Mesenchymal stem cell (in vitro differentiated cells and primary cell): ENCODE data around the gene TLX3.

ENCODE experiments used
- DNase-seq: peaks from one replicate; pipeline ENCODE4 v3.0.0-alpha.2; 2013
- H2AFZ ChIP-seq: one replicate; pipeline ENCODE4 v1.6.1; 2013; ENCODE audit warnings: low read depth, mild to moderate bottlenecking, control low read depth, inconsistent platforms, low read length, moderate library complexity
- H2AK5ac ChIP-seq: 2 replicates; pipeline ENCODE4 v1.6.1; 2013; ENCODE audit warnings: low read length, moderate library complexity, mild to moderate bottlenecking, inconsistent platforms; ENCODE audit not compliant: severe bottlenecking
- H2BK120ac ChIP-seq: one replicate; pipeline ENCODE4 v1.6.1; 2013; ENCODE audit warnings: low read depth, mild to moderate bottlenecking, inconsistent platforms, low read length, moderate library complexity
- H2BK12ac ChIP-seq, 2 experiments: one replicate each; pipeline ENCODE4 v1.6.1; 2013; ENCODE audit warnings: inconsistent platforms in 2 of 2, low read length in 2 of 2, mild to moderate bottlenecking in 2 of 2, moderate library complexity in 2 of 2, control low read depth in 1 of 2
- H2BK15ac ChIP-seq: one replicate; pipeline ENCODE4 v1.6.1; 2013; ENCODE audit warnings: mild to moderate bottlenecking, low read depth, inconsistent platforms; ENCODE audit not compliant: poor library complexity, severe bottlenecking
- H2BK5ac ChIP-seq: 2 replicates; pipeline ENCODE4 v1.6.1; 2013; ENCODE audit warnings: low read depth, mild to moderate bottlenecking, low read length, control low read depth, inconsistent platforms; ENCODE audit not compliant: poor library complexity, severe bottlenecking
- H3K14ac ChIP-seq, 2 experiments: one replicate each; pipeline ENCODE4 v1.6.1; 2013; ENCODE audit warnings: inconsistent platforms in 2 of 2, low read length in 2 of 2, control low read depth in 1 of 2, mild to moderate bottlenecking in 1 of 2, moderate library complexity in 1 of 2
- H3K18ac ChIP-seq, 2 experiments: one replicate each; pipeline ENCODE4 v1.6.1; 2013; ENCODE audit warnings: inconsistent platforms in 2 of 2, low read length in 2 of 2, control low read depth in 1 of 2, low read depth in 1 of 2, mild to moderate bottlenecking in 1 of 2
- H3K23ac ChIP-seq, 2 experiments: one replicate each; pipeline ENCODE4 v1.6.1; 2013; ENCODE audit warnings: inconsistent platforms in 2 of 2, low read length in 2 of 2, mild to moderate bottlenecking in 2 of 2, moderate library complexity in 2 of 2, control low read depth in 1 of 2
- H3K27ac ChIP-seq: 2 replicates; pipeline ENCODE4 v1.5.1; 2013; ENCODE audit warnings: mild to moderate bottlenecking, moderate library complexity, low read length, control low read depth, inconsistent platforms; ENCODE audit not compliant: poor library complexity, severe bottlenecking
- H3K27me3 ChIP-seq, 2 experiments: 2 replicates each; pipeline versions ENCODE4 v1.6.1 to v1.7.0; 2013; ENCODE audit warnings: low read length in 2 of 2, mild to moderate bottlenecking in 2 of 2, moderate library complexity in 2 of 2, control low read depth in 1 of 2, inconsistent platforms in 1 of 2; ENCODE audit not compliant: control insufficient read depth in 1 of 2, insufficient read depth in 1 of 2
- H3K36me3 ChIP-seq, 2 experiments: 2 replicates each; pipeline versions ENCODE4 v1.6.1 to v1.7.0; 2013; ENCODE audit warnings: low read length in 2 of 2, control low read depth in 1 of 2, inconsistent platforms in 1 of 2, low read depth in 1 of 2, mild to moderate bottlenecking in 1 of 2; ENCODE audit not compliant: insufficient read depth in 2 of 2, control insufficient read depth in 1 of 2
- H3K4ac ChIP-seq, 2 experiments: one replicate each; pipeline ENCODE4 v1.6.1; 2013; ENCODE audit warnings: inconsistent platforms in 2 of 2, low read length in 2 of 2, mild to moderate bottlenecking in 2 of 2, moderate library complexity in 2 of 2, control low read depth in 1 of 2, low read depth in 1 of 2
- H3K4me1 ChIP-seq: 2 replicates; pipeline ENCODE4 v1.6.1; 2013; ENCODE audit warnings: low read depth, low read length, control low read depth; ENCODE audit not compliant: control insufficient read depth, insufficient read depth
- H3K4me2 ChIP-seq: 2 replicates; pipeline ENCODE4 v1.6.1; 2013; ENCODE audit warnings: low read length, mild to moderate bottlenecking, inconsistent platforms; ENCODE audit not compliant: poor library complexity, severe bottlenecking
- H3K4me3 ChIP-seq, 2 experiments: 2 replicates each; pipeline versions ENCODE4 v1.5.1 to v1.7.0; 2013; ENCODE audit warnings: low read length in 2 of 2, mild to moderate bottlenecking in 2 of 2, control low read depth in 1 of 2, low read depth in 1 of 2; ENCODE audit not compliant: insufficient read depth in 1 of 2
- H3K79me1 ChIP-seq: replicated peaks from 2 replicates; pipeline ENCODE4 v1.6.1; 2013; ENCODE audit warnings: mild to moderate bottlenecking, control low read depth, low read length, inconsistent platforms; ENCODE audit not compliant: poor library complexity, severe bottlenecking
- H3K9ac ChIP-seq: 2 replicates; pipeline ENCODE4 v1.7.0; 2013; ENCODE audit warnings: mild to moderate bottlenecking, low read length, moderate library complexity
- H3K9me3 ChIP-seq: 2 replicates; pipeline ENCODE4 v1.7.0; 2013; ENCODE audit warnings: mild to moderate bottlenecking, low read length; ENCODE audit not compliant: control insufficient read depth
- H4K8ac ChIP-seq: one replicate; pipeline ENCODE4 v1.6.1; 2013; ENCODE audit warnings: inconsistent platforms, mild to moderate bottlenecking, low read length, moderate library complexity
- H4K91ac ChIP-seq: one replicate; pipeline ENCODE4 v1.6.1; 2013; ENCODE audit warnings: mild to moderate bottlenecking, low read length, inconsistent platforms
- WGBS: methylation state at CpG from one replicate; pipeline ENCODE4 v1.1.7; 2013; ENCODE audit warnings: mixed read lengths; 5-methylcytosine and 5-hydroxymethylcytosine counted together

Gene TLX3

DNA sequence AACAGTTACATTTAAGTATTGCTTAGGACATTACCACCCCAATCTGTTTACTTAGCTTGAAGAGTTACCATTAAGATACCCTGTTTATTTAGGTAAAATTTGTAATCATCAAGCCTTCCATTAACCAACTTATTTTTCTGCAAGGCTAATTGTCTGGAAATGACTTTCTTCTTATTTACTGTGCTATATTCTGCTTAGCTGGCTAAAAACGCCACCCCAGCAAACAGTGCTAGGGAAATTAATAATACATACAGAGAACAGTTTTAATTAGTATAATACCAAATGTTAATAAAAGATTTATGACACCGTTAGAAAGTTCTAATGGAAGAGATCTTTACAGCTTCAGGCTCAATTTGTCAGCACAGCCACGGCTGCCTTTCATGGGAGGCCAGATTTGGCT is 14.0 kb downstream of the TLX3 start:
- Histone ChIP-seq H3K27me3 (peaks cover 67 to 92% of the 10 kb centered on the region in 2 experiments), H3K4me2 (no peak overlapping the region), H4K91ac (no peak overlapping the region), H3K4me3 (no peak overlapping the region), H2AK5ac (no peak overlapping the region), H2BK5ac (no peak overlapping the region), H3K9me3 (no peaks in the 10 kb centered on the region), H3K23ac (no peak overlapping the region), H4K8ac (no peak overlapping the region), H3K4ac (no peak overlapping the region), H2BK15ac (no peak overlapping the region), H3K36me3 (no peaks in the 10 kb centered on the region), H3K27ac (no peak overlapping the region), H3K18ac (no peak overlapping the region), H3K79me1 (no peaks in the 10 kb centered on the region), H2AFZ (no peak overlapping the region), H3K4me1 (no peaks in the 10 kb centered on the region), H2BK12ac (no peak overlapping the region), H3K9ac (no peak overlapping the region), H2BK120ac (no peak overlapping the region), H3K14ac (no peak overlapping the region)
- 62% methylated on average over 2 of the region's 3 CpGs for WGBS
- DNase-seq = no peak

DNA sequence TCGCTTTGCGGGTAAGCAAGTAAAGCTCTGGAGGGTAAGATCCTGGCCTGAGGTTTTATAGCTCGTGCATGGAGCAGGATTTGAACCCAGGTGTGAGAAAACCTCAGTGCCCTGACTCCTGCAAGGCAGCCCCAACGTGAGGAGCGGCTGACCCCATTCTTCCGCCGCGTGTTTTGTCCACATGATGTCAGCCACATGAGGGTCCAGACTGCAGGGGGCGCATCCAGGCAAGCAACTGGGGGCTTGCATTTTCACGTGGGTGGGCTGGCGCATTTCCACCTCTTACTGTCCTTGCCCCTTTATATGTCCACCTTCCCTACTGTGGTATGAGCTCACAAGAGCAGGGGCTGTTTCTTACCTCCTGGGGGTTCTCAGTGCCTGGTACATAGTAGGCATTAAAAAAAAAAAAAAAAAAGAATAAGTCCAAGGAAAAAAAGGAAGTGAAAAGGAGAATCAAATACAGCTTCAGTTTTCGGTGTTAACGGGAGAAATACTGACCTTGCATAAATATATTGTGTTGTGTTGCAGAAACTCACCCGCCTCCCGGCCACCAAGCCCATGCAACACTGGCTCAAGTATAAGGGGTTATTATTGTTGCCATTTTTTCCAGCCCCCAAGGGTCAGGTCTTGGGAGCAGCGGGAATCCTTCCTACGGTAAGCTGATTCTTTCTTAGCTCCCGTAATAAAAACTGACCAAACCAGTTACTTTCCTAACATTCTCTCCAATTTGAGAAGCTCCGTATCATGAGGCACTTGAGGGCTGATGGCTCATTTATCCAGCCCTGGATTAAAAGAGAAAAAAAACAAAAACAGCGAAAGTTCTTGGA is 15.0 kb downstream of the TLX3 start:
- H4K8ac ChIP-seq = no peak overlapping the region
- no peak overlapping the region for H2BK15ac ChIP-seq
- WGBS = 50% methylated on average over 18 of the region's 20 CpGs

DNA sequence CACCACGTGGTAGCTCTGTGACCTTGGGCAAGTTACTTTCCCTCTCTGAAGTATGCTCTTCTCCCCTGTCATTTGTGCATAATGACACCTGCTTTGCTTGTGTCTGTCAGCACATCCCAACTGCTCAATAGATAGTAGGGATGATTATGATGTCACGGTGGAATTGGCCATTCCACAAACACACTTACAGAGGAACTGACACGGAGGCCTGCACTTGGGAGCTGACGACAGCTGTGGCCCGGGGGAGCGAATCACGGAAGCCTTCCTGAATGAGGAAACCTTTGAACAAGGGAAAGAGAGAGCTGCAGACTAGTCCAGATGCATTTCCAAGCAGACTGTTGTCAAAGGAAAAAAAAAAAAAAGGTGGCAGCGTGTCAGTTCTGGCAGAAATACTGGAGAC is 21.0 kb downstream of the TLX3 start:
- no peaks in the 10 kb centered on the region for H3K9me3 ChIP-seq
- no peaks in the 10 kb centered on the region for H3K4me1 ChIP-seq
- no peaks in the 10 kb centered on the region for H3K36me3 ChIP-seq
- H2AFZ ChIP-seq = no peak overlapping the region
- no peak overlapping the region for H3K4ac ChIP-seq
- 78% methylated on average over 7 of the region's 8 CpGs for WGBS
- no peak overlapping the region for H2BK15ac ChIP-seq
- peaks cover 38 to 57% of the 10 kb centered on the region in 2 experiments for H3K27me3 ChIP-seq
- H4K8ac ChIP-seq = no peak overlapping the region
- no peak overlapping the region for H3K27ac ChIP-seq
- H2BK5ac ChIP-seq = no peak overlapping the region
- no peak overlapping the region for H3K4me3 ChIP-seq
- H3K14ac ChIP-seq = no peak overlapping the region
- H2BK12ac ChIP-seq = no peak overlapping the region
- H3K18ac ChIP-seq = no peak overlapping the region
- no peak overlapping the region for H3K9ac ChIP-seq
- H2BK120ac ChIP-seq = no peak overlapping the region
- no peak overlapping the region for H3K23ac ChIP-seq
- no peak for DNase-seq
- no peaks in the 10 kb centered on the region for H3K79me1 ChIP-seq
- H3K4me2 ChIP-seq = no peak overlapping the region
- H2AK5ac ChIP-seq = no peak overlapping the region
- no peak overlapping the region for H4K91ac ChIP-seq

More for the DNA sequence above, 15.0 kb downstream of the TLX3 start:
- no peaks in the 10 kb centered on the region for H3K79me1 ChIP-seq
- no peak overlapping the region for H2BK5ac ChIP-seq
- no peak overlapping the region for H4K91ac ChIP-seq
- DNase-seq = no peak
- no peak overlapping the region for H3K18ac ChIP-seq
- no peak overlapping the region for H2AK5ac ChIP-seq
- no peak overlapping the region for H3K4ac ChIP-seq
- peaks cover 65 to 91% of the 10 kb centered on the region in 2 experiments for H3K27me3 ChIP-seq
- no peak overlapping the region for H2BK120ac ChIP-seq
- no peaks in the 10 kb centered on the region for H3K9me3 ChIP-seq
- H3K36me3 ChIP-seq = no peaks in the 10 kb centered on the region
- no peak overlapping the region for H3K9ac ChIP-seq
- no peak overlapping the region for H3K14ac ChIP-seq
- H2BK12ac ChIP-seq = no peak overlapping the region
- H2AFZ ChIP-seq = no peak overlapping the region
- H3K4me1 ChIP-seq = no peaks in the 10 kb centered on the region
- H3K4me3 ChIP-seq = no peak overlapping the region
- H3K4me2 ChIP-seq = no peak overlapping the region
- H3K23ac ChIP-seq = no peak overlapping the region
- H3K27ac ChIP-seq = no peak overlapping the region

DNA sequence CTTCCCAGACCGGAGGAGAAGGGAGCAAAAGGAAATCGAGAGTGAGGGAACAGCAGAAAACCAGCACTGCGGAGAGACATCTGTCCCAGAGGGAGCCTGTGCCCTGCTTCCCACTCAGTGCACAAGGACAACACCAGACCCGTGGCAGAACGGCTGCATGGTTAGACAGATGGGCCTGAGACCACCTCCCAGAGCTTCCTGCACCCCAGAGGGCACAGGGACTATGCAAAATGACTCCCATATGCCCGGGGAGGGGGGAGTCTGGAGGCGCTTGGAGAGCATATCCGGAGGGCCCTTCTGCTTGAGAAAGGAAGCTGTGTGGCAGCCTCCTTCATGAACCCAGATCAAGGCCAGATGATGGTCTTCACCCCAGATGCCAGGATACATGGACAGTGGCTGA is 26.6 kb downstream of the TLX3 start:
- no peak overlapping the region for H3K27ac ChIP-seq
- no peak overlapping the region for H2AFZ ChIP-seq
- no peak overlapping the region for H3K9ac ChIP-seq
- peaks cover 1% of the 10 kb centered on the region for H3K4me1 ChIP-seq
- H3K4ac ChIP-seq = no peak overlapping the region
- H3K27me3 ChIP-seq = peaks cover 39 to 44% of the 10 kb centered on the region in 2 experiments
- no peak overlapping the region for H3K14ac ChIP-seq
- no peak overlapping the region for H2BK15ac ChIP-seq
- no peak overlapping the region for H4K91ac ChIP-seq
- no peak overlapping the region for H4K8ac ChIP-seq
- no peaks in the 10 kb centered on the region for H3K36me3 ChIP-seq
- H3K18ac ChIP-seq = no peak overlapping the region
- H3K4me2 ChIP-seq = no peak overlapping the region
- DNase-seq = no peak
- H2BK5ac ChIP-seq = no peak overlapping the region
- WGBS = 69% methylated on average over 8 of the region's 8 CpGs
- no peak overlapping the region for H2BK12ac ChIP-seq
- H2BK120ac ChIP-seq = no peak overlapping the region
- H2AK5ac ChIP-seq = no peak overlapping the region
- H3K9me3 ChIP-seq = no peaks in the 10 kb centered on the region
- H3K79me1 ChIP-seq = no peaks in the 10 kb centered on the region
- no peak overlapping the region for H3K4me3 ChIP-seq
- peak overlapping the region in 1 of 2 experiments; percentile 14 for H3K23ac ChIP-seq
